ENCODE measurements around the gene GPATCH2. TPM values are rescaled to one million over a fixed set of nuclear protein-coding genes. Genes with fewer than 3 reads are reported as not detected.

Gene GPATCH2
- total RNA-seq, 2 donors from 2014 or later: 10.5 to 12.2 TPM

DNA sequence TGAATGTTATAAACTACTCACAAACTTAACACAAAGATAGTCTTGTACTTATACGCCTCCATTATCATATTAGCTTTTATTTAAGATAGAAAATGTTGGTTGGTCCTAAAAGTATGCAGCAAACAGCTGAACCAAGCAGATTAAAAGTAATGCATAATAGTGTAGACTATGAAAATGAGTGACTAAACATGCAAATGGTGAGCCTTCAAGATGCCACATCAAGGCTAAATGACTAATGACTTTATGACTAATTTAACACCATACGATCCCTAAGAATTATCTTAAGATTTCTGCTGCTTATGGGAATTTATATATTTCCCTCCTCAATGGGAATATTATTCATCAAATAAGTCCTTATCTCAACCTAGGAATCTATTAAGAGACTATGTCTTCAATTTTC, 4.6 kb downstream of the GPATCH2 start:
- no peak for TF ChIP-seq CTCF (IDR thresholded peaks at IDR 0.05)
- Histone ChIP-seq H3K27ac (no peak overlapping the region), H3K9me3 (no peaks in the 10 kb centered on the region), H3K27me3 (no peaks in the 10 kb centered on the region), H3K4me1 (peaks cover 10% of the 10 kb centered on the region), H3K36me3 (no peaks in the 10 kb centered on the region), H3K9ac (ENCODE audit: low read depth in 2 of 2, low read length in 2 of 2) (no peak overlapping the region), H3K4me3 (no peak overlapping the region)
- intact Hi-C loops (cut with DNase I): no loop called here
- no peak for DNase-seq

DNA sequence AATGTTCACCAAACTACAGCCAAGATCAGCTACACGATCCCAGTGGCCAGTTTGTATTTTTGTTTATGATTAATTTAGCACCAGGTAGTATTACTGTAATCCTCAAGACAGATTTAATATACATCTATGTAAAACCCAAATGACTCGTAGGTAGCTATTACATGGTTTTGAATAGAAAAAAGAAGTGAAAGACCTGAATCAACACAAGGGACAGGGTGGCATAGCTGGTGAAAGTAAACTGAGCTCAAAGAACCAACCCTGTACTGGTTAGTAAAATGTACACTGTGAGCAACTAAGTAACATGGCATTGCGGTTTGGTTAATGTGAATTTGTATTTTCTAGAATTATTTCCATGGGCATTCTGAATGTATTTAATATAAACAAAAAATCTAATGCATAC, 8.8 kb downstream of the GPATCH2 start:
- no peak overlapping the region for H3K4me3 ChIP-seq
- TF ChIP-seq CTCF (IDR thresholded peaks at IDR 0.05): no peak
- intact Hi-C loops (cut with DNase I): no loop called here
- H3K9me3 ChIP-seq: no peaks in the 10 kb centered on the region
- H3K27ac ChIP-seq: no peak overlapping the region
- no peaks in the 10 kb centered on the region for H3K36me3 ChIP-seq
- no peak overlapping the region for H3K9ac ChIP-seq (ENCODE audit: low read depth in 2 of 2, low read length in 2 of 2)
- H3K4me1 ChIP-seq: no peaks in the 10 kb centered on the region
- DNase-seq: no peak
- H3K27me3 ChIP-seq: no peaks in the 10 kb centered on the region

GRCh38 chr1:217620814-217621213, 10.1 kb downstream of the GPATCH2 start:
- intact Hi-C loops (cut with DNase I): no loop called here
- no peaks in the 10 kb centered on the region for H3K4me1 ChIP-seq

DNA sequence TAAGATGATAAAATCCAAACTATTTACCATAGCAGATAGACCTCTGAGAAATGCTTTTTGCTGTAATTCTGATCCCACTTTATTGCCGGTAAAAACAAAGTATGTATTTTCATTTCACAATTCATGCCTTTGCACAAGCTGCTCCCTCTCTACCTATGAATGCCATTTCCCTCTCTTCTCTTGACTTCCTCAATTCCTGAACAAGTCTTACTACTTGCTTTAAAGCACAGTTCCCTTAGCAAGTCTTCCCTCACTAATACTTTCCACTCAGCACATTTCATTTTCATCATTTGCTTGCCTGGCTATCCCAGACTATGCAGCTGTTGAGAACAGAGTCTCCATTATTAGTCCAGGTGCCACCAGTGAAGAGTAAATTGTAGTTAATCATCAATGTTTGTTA, 13.8 kb downstream of the GPATCH2 start:
- Histone ChIP-seq H3K9me3 (no peaks in the 10 kb centered on the region), H3K36me3 (no peaks in the 10 kb centered on the region), H3K4me3 (no peak overlapping the region), H3K27ac (no peak overlapping the region), H3K9ac (ENCODE audit: low read depth in 2 of 2, low read length in 2 of 2) (no peak overlapping the region), H3K4me1 (no peaks in the 10 kb centered on the region), H3K27me3 (no peaks in the 10 kb centered on the region)
- no peak for TF ChIP-seq CTCF (IDR thresholded peaks at IDR 0.05)
- intact Hi-C loops (cut with DNase I): no loop called here
- no peak for DNase-seq

More at GRCh38 chr1:217620814-217621213, 10.1 kb downstream of the GPATCH2 start:
- H3K4me3 ChIP-seq: no peak overlapping the region
- no peak overlapping the region for H3K27ac ChIP-seq
- no peaks in the 10 kb centered on the region for H3K36me3 ChIP-seq
- no peak for DNase-seq
- H3K27me3 ChIP-seq: no peaks in the 10 kb centered on the region
- no peaks in the 10 kb centered on the region for H3K9me3 ChIP-seq
- TF ChIP-seq CTCF (IDR thresholded peaks at IDR 0.05): no peak
- H3K9ac ChIP-seq (ENCODE audit: low read depth in 2 of 2, low read length in 2 of 2): no peak overlapping the region

DNA sequence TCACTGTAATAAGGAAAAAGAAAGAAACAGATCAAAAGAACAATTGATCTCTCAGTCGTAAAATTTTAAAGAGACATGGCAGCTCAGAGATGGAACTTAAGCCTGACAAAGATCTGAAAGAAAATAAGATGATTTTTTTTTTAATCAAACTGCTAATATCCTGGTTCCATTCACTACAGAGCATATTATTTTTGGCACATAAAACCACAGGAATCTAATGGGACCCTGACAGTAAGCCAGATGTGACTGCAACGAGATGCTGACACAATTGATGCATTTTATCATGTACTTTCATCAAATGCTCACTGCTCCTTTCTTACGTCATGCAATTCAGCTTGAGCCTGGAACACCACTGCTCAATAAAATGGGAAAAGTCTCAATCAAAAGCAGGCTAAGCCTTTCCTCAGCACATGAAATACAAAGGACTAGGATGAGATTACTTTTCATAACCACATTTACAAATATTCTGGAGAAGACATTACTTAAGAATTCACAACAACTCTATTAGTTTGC, 16.6 kb downstream of the GPATCH2 start:
- intact Hi-C loops (cut with DNase I): no loop called here
- no peak for TF ChIP-seq CTCF (IDR thresholded peaks at IDR 0.05)
- H3K4me3 ChIP-seq: no peak overlapping the region
- no peaks in the 10 kb centered on the region for H3K9me3 ChIP-seq
- H3K36me3 ChIP-seq: no peaks in the 10 kb centered on the region
- DNase-seq: no peak
- no peaks in the 10 kb centered on the region for H3K4me1 ChIP-seq
- no peak overlapping the region for H3K9ac ChIP-seq (ENCODE audit: low read depth in 2 of 2, low read length in 2 of 2)
- H3K27ac ChIP-seq: no peak overlapping the region
- no peaks in the 10 kb centered on the region for H3K27me3 ChIP-seq
